K562 (cell line): Measurements from ENCODE around the gene PRDM16. TPM values are rescaled to one million over a fixed set of nuclear protein-coding genes. Genes with fewer than 3 reads are reported as not detected.

ENCODE experiments used
- ATAC-seq: fragments of 200-7000 bp; cut with Tn5 transposase; 3 replicates; pipeline ENCODE4 v1.9.1; 2020; ENCODE audit warnings: moderate library complexity
- BruUV-seq: library from RNA; stranded (reverse); fragments of 400-500 nt; replicated peaks from 2 replicates; lab custom pipeline; 2021; lab: Mats Ljungman, UMichigan
- CTCF ChIA-PET: fragments of 300-600 bp; formaldehyde crosslinking; extraction: SDS; loops from one replicate; lab custom pipeline; 2021; ENCODE audit warnings: low intra/inter-chr PET ratio; lab: Yijun Ruan, JAX
- POLR2A ChIA-PET: fragments of 300-600, 350-650 bp; sonication (Branson Sonifier 250); formaldehyde crosslinking; extraction: SDS; loops from one replicate; lab custom pipeline; 2021; ENCODE audit warnings: antibody characterized with exemption, inconsistent platforms; lab: Yijun Ruan, JAX
- DNase-seq, 4 experiments: peaks; one replicate each; pipeline versions ENCODE4 v3.0.0 to v3.0.0-alpha.2; 2011 to 2018; ENCODE audit warnings: low spot score in 3 of 4, mixed read lengths in 3 of 4; ENCODE audit errors: extremely low read depth in 1 of 4
- FAIRE-seq: peaks from 2 replicates; lab custom pipeline; 2011; peaks lifted over from hg19 to GRCh38; lab: Jason Lieb, UNC
- H2AFZ ChIP-seq: 2 replicates; pipeline ENCODE4 v1.6.0; 2011; ENCODE audit warnings: low read depth, low read length, control low read depth, inconsistent platforms
- H3K27ac ChIP-seq: fragments of 200-600 bp; 3 replicates; pipeline ENCODE4 v1.8.0; 2011; ENCODE audit warnings: low read depth, mild to moderate bottlenecking, control low read depth, inconsistent platforms, low read length, moderate library complexity, mixed read lengths; ENCODE audit errors: extremely low read depth
- H3K27me3 ChIP-seq, 2 experiments: fragments of 300-600 bp in 1 of 2; 2 replicates in 1 of 2; 3 replicates in 1 of 2; pipeline versions ENCODE4 v1.6.0 to v1.8.0; 2011; ENCODE audit warnings: inconsistent platforms in 2 of 2, low read length in 2 of 2, mild to moderate bottlenecking in 1 of 2, mixed read lengths in 1 of 2, moderate library complexity in 1 of 2; ENCODE audit not compliant: control insufficient read depth in 2 of 2, insufficient read depth in 2 of 2
- H3K36me3 ChIP-seq: fragments of 300-600 bp; 3 replicates; pipeline ENCODE4 v1.8.0; 2011; ENCODE audit warnings: mild to moderate bottlenecking, low read length, inconsistent platforms; ENCODE audit not compliant: control insufficient read depth, insufficient read depth
- H3K4me1 ChIP-seq, 2 experiments: fragments of 200-600 bp in 1 of 2; replicated peaks in 1 of 2; 2 replicates in 1 of 2; 3 replicates in 1 of 2; pipeline versions ENCODE4 v1.5.1 to v1.8.0; 2011; ENCODE audit warnings: inconsistent platforms in 2 of 2, low read length in 2 of 2, mild to moderate bottlenecking in 1 of 2, mixed read lengths in 1 of 2, moderate library complexity in 1 of 2; ENCODE audit not compliant: control insufficient read depth in 2 of 2, insufficient read depth in 2 of 2
- H3K4me2 ChIP-seq: 2 replicates; pipeline ENCODE4 v1.6.1; 2011; ENCODE audit warnings: low read length, control low read depth, inconsistent platforms, mixed read lengths; ENCODE audit not compliant: insufficient read depth
- H3K4me3 ChIP-seq: fragments of 200-600 bp; sonication (generic), shearing (Covaris generic); 2 replicates; pipeline ENCODE4 v1.5.1; 2016; ENCODE audit warnings: control low read depth, inconsistent platforms
- H3K79me2 ChIP-seq: fragments of 200-600 bp; 3 replicates; pipeline ENCODE4 v1.8.0; 2011; ENCODE audit warnings: low read length, inconsistent platforms; ENCODE audit not compliant: control insufficient read depth, insufficient read depth
- H3K9ac ChIP-seq, 2 experiments: 2 replicates each; pipeline versions ENCODE4 v1.6.0 to v1.6.1; 2011; ENCODE audit warnings: low read depth in 2 of 2, low read length in 2 of 2, control low read depth in 1 of 2, inconsistent platforms in 1 of 2, mild to moderate bottlenecking in 1 of 2, mixed read lengths in 1 of 2; ENCODE audit not compliant: insufficient read depth in 1 of 2
- H3K9me1 ChIP-seq: one replicate; pipeline ENCODE4 v1.6.0; 2011; ENCODE audit warnings: inconsistent platforms, mild to moderate bottlenecking, low read length, moderate library complexity; ENCODE audit not compliant: control insufficient read depth, insufficient read depth
- H3K9me3 ChIP-seq: replicated peaks from 2 replicates; pipeline ENCODE4 v1.5.1; 2011; ENCODE audit warnings: low read depth, low read length, inconsistent platforms; ENCODE audit not compliant: control insufficient read depth, insufficient read depth
- H4K20me1 ChIP-seq: replicated peaks from 2 replicates; pipeline ENCODE4 v1.6.1; 2011; ENCODE audit warnings: low read length, inconsistent platforms, mixed read lengths; ENCODE audit not compliant: control insufficient read depth, insufficient read depth
- ADNP ChIP-seq: fragments of 200-800 bp; sonication (Bioruptor generic); IDR thresholded peaks from 2 replicates; pipeline ENCODE4 v1.6.1; 2016; ENCODE audit warnings: missing genetic modification characterization, missing compliant biosample characterization
- ATF1 ChIP-seq, 2 experiments: fragments of 450-650 bp in 1 of 2; IDR thresholded peaks; 2 replicates each; pipeline ENCODE4 v1.6.1; 2016; ENCODE audit warnings: missing compliant biosample characterization in 1 of 2, missing genetic modification characterization in 1 of 2
- BRD4 ChIP-seq: fragments of 200-600 bp; sonication (generic); IDR thresholded peaks from 2 replicates; pipeline ENCODE4 v1.6.1; 2017; ENCODE audit warnings: inconsistent platforms
- DDX20 ChIP-seq: fragments of 450-650 bp; IDR thresholded peaks from 2 replicates; pipeline ENCODE4 v1.6.1; 2016; ENCODE audit warnings: missing genetic modification characterization, low read depth, mild to moderate bottlenecking, missing compliant biosample characterization, moderate library complexity
- HDGF ChIP-seq: fragments of 450-650 bp; IDR thresholded peaks from 2 replicates; pipeline ENCODE4 v1.6.1; 2016
- HSF4 ChIP-seq: fragments of 250-450 bp; sonication (Bioruptor Pico); IDR thresholded peaks from 2 replicates; pipeline ENCODE4 v2.1.2; 2022; ENCODE audit warnings: mild to moderate bottlenecking, moderate library complexity, borderline replicate concordance
- MITF ChIP-seq: IDR thresholded peaks from 2 replicates; pipeline ENCODE4 v1.6.1; 2014; ENCODE audit warnings: antibody characterized with exemption
- POLR2G ChIP-seq: fragments of 200-400 bp; formaldehyde crosslinking; IDR thresholded peaks from 2 replicates; pipeline ENCODE4 v1.6.1; 2017; ENCODE audit warnings: low read depth, mild to moderate bottlenecking, antibody characterized with exemption, low read length, moderate library complexity
- SFPQ ChIP-seq: fragments of 200-400 bp; formaldehyde crosslinking; IDR thresholded peaks from 2 replicates; pipeline ENCODE4 v1.6.1; 2017; ENCODE audit warnings: mild to moderate bottlenecking, low read depth, low read length, moderate library complexity
- SNRNP70 ChIP-seq: fragments of 200-400 bp; formaldehyde crosslinking; optimal IDR thresholded peaks from 2 replicates; pipeline ENCODE3; 2017; ENCODE audit warnings: low read depth, low read length
- TRIM24 ChIP-seq, 2 experiments: fragments of 450-650 bp; IDR thresholded peaks; 2 replicates each; pipeline ENCODE4 v1.6.1; 2016
- ZNF354B ChIP-seq: fragments of 250-450 bp; sonication (Bioruptor Pico); IDR thresholded peaks from 2 replicates; pipeline ENCODE4 v1.4.0; 2020
- WGBS: fragments of 100-300 bp; shearing (Covaris generic); methylation state at CpG from one replicate; pipeline ENCODE4 v1.1.6; 2016; ENCODE audit warnings: low coverage, mixed read lengths; ENCODE audit not compliant: insufficient coverage; ENCODE audit errors: missing lambda C conversion rate; 5-methylcytosine and 5-hydroxymethylcytosine counted together
- in situ Hi-C: fragments of 300-500 bp; cut with MboI; formaldehyde crosslinking; loops from 4 replicates; pipeline ENCODE4 v1.15.0; 2018; ENCODE audit warnings: inconsistent platforms, mixed read lengths
- intact Hi-C: fragments of 100-400 bp; cut with micrococcal nuclease; formaldehyde crosslinking; loops from 2 replicates; pipeline ENCODE4 v1.14.2; 2022
- polyA plus RNA-seq, 8 experiments: library from polyadenylated mRNA; depleted of rRNA in 4 of 8; stranded (reverse) in 5 of 8; unstranded in 3 of 8; fragments of >200 nt; fragmentation: Nextera tagmentation in 2 of 8; fragmentation: Illumina TruSeq in 1 of 8; extraction: Ambion mirVana in 2 of 8; extraction: Trizol in 1 of 8; gene quantifications; 2 replicates each; pipeline versions ENCODE4 v1.2.1 to v1.2.3, GENCODE V29; 2011 to 2014; ENCODE audit warnings: inconsistent platforms in 1 of 8, missing spikeins in 1 of 8
- total RNA-seq, 7 experiments: library from RNA; depleted of rRNA in 6 of 7; stranded (reverse); fragments of >200 nt in 6 of 7; fragmentation: Illumina TruSeq in 2 of 7; extraction: Trizol in 2 of 7; gene quantifications; 2 replicates each; pipeline versions ENCODE4 v1.2.1 to v1.2.3, GENCODE V29; 2011 to 2021; ENCODE audit warnings: low replicate concordance in 1 of 7
- TF ChIP-seq, protein P1 (sequence below): fragments of 250-450 bp; sonication (Bioruptor Pico); IDR thresholded peaks from 2 replicates; pipeline ENCODE4 v1.8.0; 2022; ENCODE audit warnings: moderate library complexity, mild to moderate bottlenecking, inconsistent platforms

PRDM16 gene
- total and polyA plus RNA-seq, 9 of the 15 experiments (the other 6 are each of a cell fraction or from before 2014, with no cell fraction given), result 0.10 to 0.27 TPM; not detected in 7

- Histone ChIP-seq H3K4me1 (no peaks in the 10 kb centered on the region), H3K4me3 (no peak overlapping the region), H2AFZ (no peak overlapping the region), H3K9ac (no peak overlapping the region), H3K79me2 (no peaks in the 10 kb centered on the region), H3K4me2 (no peak overlapping the region), H4K20me1 (no peaks in the 10 kb centered on the region; the same call in 1 of the 2 replicates), H3K27ac (no peak overlapping the region), H3K9me3 (peaks cover 8% of the 10 kb centered on the region; the same call in 1 of the 2 replicates), H3K27me3 (peaks cover 0 to 9% of the 10 kb centered on the region in 2 experiments; a peak in 1 of 5 replicates), H3K36me3 (no peaks in the 10 kb centered on the region), H3K9me1 (no peaks in the 10 kb centered on the region)
- ATAC-seq, result no peak
- in situ Hi-C loops (no loop called here), intact Hi-C loops (no loop called here)
- DNase-seq, result no peak
- TF ChIP-seq HSF4 (CRISPR knock-in tag) (no peak), POLR2G (no peak), ATF1 (CRISPR knock-in tag; IDR thresholded peaks at IDR 0.05) (no peak), ATF1 (tag; IDR thresholded peaks at IDR 0.05) (no peak), DDX20 (tag) (no peak), ZNF354B (CRISPR knock-in tag) (no peak), SFPQ (no peak), BRD4 (no peak), MITF (no peak), SNRNP70 (no peak), HDGF (no peak), TRIM24 (IDR thresholded peaks at IDR 0.05) (no peak), ADNP (tag) (no peak)
- TF ChIP-seq, protein P1, sequence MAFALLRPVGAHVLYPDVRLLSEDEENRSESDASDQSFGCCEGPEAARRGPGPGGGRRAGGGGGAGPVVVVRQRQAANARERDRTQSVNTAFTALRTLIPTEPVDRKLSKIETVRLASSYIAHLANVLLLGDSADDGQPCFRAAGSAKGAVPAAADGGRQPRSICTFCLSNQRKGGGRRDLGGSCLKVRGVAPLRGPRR (CRISPR knock-in tag), result no peak
- no TSS peak for BruUV-seq
- 14% methylated on average over 6 of the region's 6 CpGs for WGBS
- FAIRE-seq, result no peak
- POLR2A ChIA-PET, result no interaction called here
- CTCF ChIA-PET, result no interaction called here
Observed at GRCh38 chr1:3336641-3337630, 267.9 kb downstream of the PRDM16 start.
